Daoy (cell line): Measurements from ENCODE around the gene PSENEN. TPM values are rescaled to one million over a fixed set of nuclear protein-coding genes. Genes with fewer than 3 reads are reported as not detected.
A peak's percentile ranks its signal among the peaks of the same experiment; 100 is the strongest.

ENCODE experiments used
- DNase-seq: peaks from one replicate; pipeline ENCODE4 v3.0.0-alpha.2; 2015; ENCODE audit warnings: low read depth
- total RNA-seq: library from RNA; depleted of rRNA; stranded (reverse); fragments of >200 nt; shearing (Covaris generic); gene quantifications from 2 replicates; pipeline ENCODE4 v1.2.3, GENCODE V29; 2014

Gene PSENEN
- total RNA-seq, 1 experiment from 2014 or later: 63.9 TPM

GRCh38 chr19:35773020-35773806, 27.8 kb downstream of the PSENEN start:
- peak; percentile 38 for DNase-seq

- no peak for DNase-seq
Measured at GRCh38 chr19:35774274-35775045, 29.0 kb downstream of the PSENEN start.

GRCh38 chr19:35775046-35775297, 29.5 kb downstream of the PSENEN start:
- no peak for DNase-seq

GRCh38 chr19:35775298-35776101, 30.0 kb downstream of the PSENEN start, which contains the start of gene ARHGAP33:
ARHGAP33 (plus strand) TSS chr19:35775564; CDS start chr19:35775659, 95 bp downstream.
- peak; percentile 98 for DNase-seq

- DNase-seq: no peak
Measured at GRCh38 chr19:35776102-35776788, 30.8 kb downstream of the PSENEN start.

GRCh38 chr19:35777086-35777841, 31.8 kb downstream of the PSENEN start:
- DNase-seq: no peak

GRCh38 chr19:35777961-35778360, 32.5 kb downstream of the PSENEN start:
- DNase-seq: no peak

- no peak for DNase-seq
Measured at GRCh38 chr19:35779033-35779432, 33.6 kb downstream of the PSENEN start.

- no peak for DNase-seq
Measured at GRCh38 chr19:35780058-35780457, 34.6 kb downstream of the PSENEN start.

- no peak for DNase-seq
Measured at GRCh38 chr19:35780717-35781116, 35.3 kb downstream of the PSENEN start.

GRCh38 chr19:35781650-35782049, 36.2 kb downstream of the PSENEN start:
- DNase-seq: no peak

GRCh38 chr19:35782589-35782988, 37.1 kb downstream of the PSENEN start:
- DNase-seq: no peak

- no peak for DNase-seq
Measured at GRCh38 chr19:35783469-35784434, 38.3 kb downstream of the PSENEN start.

- DNase-seq: no peak
Measured at GRCh38 chr19:35784503-35785338, 39.3 kb downstream of the PSENEN start.

- DNase-seq: no peak
Measured at GRCh38 chr19:35785339-35785627, 39.8 kb downstream of the PSENEN start.

- DNase-seq: no peak
Measured at GRCh38 chr19:35786299-35787160, 41.1 kb downstream of the PSENEN start.

- no peak for DNase-seq
Measured at GRCh38 chr19:35787227-35787799, 41.9 kb downstream of the PSENEN start.
